Measurements from ENCODE around the gene RANBP9. TPM values are rescaled to one million over a fixed set of nuclear protein-coding genes. Genes with fewer than 3 reads are reported as not detected.
A peak's percentile ranks its signal among the peaks of the same experiment; 100 is the strongest.

The RANBP9 gene
- total RNA-seq, 2 experiments from 2014 or later = 53.3 to 56.2 TPM

DNA sequence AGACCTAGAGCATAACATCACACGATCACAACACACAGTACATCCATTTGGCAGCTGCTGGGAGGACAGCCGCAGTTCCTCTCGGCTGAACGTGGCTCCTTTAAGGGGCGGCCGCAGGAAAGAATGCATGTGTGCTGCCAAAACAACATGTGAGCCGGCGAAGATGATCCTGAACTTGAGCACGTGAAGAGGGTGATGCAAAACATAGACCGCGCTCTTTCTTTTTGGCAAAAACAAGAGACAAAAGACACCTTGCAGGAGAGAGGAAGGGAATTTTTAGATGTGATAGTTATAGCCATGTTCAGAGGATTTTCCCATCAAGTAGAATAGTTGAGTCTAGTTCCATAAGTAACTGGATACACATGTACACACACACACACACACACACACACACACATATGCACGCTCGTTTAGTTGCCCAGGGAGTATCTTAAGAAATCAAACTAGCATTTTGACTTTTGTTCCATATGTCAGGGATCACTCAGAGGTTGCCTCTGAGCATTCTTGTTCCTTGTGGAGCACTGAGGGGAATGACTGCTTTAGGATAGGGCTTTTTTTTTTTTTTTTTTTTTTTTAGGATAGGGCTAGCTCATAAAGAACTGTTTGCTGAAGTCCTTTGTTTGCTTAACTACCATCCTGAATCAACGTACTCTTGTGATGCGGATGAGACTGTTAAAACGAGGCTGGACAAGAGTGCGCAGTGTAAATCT lies 21.7 kb upstream of the RANBP9 start:
- H3K27ac Mint-ChIP-seq = no peak overlapping the region
- DNase-seq (no peak), ATAC-seq (no peak)
- H3K4me3 Mint-ChIP-seq = no peak overlapping the region
- ChIA-PET POLR2A (interaction anchor here (1.1 kb wide), 1 partner anchor 10 kb away, joined by 3 read pairs; no protein-coding TSS in a partner anchor), CTCF (no interaction called here)
- H3K27me3 Mint-ChIP-seq = peaks cover 5% of the 10 kb centered on the region
- no peaks in the 10 kb centered on the region for H3K9me3 Mint-ChIP-seq
- H3K4me1 Mint-ChIP-seq (ENCODE audit: low read depth) = peaks cover 10% of the 10 kb centered on the region
- intact Hi-C loops (cut with micrococcal nuclease) = no loop called here
- H3K36me3 Mint-ChIP-seq (ENCODE audit: low read depth) = no peaks in the 10 kb centered on the region
- TF ChIP-seq, protein P1, sequence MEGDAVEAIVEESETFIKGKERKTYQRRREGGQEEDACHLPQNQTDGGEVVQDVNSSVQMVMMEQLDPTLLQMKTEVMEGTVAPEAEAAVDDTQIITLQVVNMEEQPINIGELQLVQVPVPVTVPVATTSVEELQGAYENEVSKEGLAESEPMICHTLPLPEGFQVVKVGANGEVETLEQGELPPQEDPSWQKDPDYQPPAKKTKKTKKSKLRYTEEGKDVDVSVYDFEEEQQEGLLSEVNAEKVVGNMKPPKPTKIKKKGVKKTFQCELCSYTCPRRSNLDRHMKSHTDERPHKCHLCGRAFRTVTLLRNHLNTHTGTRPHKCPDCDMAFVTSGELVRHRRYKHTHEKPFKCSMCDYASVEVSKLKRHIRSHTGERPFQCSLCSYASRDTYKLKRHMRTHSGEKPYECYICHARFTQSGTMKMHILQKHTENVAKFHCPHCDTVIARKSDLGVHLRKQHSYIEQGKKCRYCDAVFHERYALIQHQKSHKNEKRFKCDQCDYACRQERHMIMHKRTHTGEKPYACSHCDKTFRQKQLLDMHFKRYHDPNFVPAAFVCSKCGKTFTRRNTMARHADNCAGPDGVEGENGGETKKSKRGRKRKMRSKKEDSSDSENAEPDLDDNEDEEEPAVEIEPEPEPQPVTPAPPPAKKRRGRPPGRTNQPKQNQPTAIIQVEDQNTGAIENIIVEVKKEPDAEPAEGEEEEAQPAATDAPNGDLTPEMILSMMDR (IDR thresholded peaks at IDR 0.05) = no peak

DNA sequence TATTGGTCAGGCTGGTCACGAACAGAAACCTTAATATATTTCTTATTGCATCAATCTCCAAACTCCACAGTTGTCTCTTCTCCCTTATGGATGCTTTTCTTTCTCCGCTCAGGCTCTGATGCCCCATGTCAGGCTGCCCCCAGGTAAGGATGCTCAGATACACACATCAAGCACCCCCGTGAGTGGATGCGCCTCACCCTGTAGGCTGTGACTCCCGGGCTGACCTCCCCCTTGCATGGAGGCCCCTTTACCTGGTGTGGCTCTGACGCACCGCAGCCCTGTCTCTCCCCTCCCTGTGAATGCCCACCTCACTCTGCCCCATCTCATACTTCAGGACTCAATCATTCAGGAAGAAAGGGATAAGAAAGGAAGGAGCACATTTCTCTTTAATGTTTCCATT lies 19.1 kb upstream of the RANBP9 start:
- H3K27ac Mint-ChIP-seq = no peak overlapping the region
- CTCF ChIA-PET = no interaction called here

DNA sequence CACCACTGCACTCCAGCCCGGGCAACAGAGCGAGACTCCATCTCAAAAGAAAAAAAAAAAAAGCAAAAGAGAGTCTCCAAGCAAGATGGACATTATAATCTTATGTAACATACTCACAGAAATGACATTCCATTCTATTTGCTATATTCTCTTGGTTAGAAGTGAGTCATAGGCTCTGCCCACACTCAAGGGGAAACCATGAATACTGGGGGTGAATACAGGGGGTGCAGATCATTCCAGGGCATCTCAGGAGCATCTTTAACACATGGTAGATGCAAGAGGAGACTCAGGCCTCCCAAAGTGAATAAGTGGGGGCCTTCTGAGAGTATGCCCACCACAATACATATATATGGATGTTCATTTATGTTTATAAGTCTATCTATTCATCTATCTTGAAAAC lies 18.3 kb upstream of the RANBP9 start:
- H3K9me3 Mint-ChIP-seq = no peaks in the 10 kb centered on the region
- POLR2A ChIA-PET = no interaction called here
- CTCF ChIA-PET = no interaction called here
- no peak overlapping the region for H3K27ac Mint-ChIP-seq
- ATAC-seq (no peak), DNase-seq (peak; percentile 31)
- no peaks in the 10 kb centered on the region for H3K36me3 Mint-ChIP-seq (ENCODE audit: low read depth)
- TF ChIP-seq, protein P1 (IDR thresholded peaks at IDR 0.05) = no peak
- H3K27me3 Mint-ChIP-seq = peaks cover 5% of the 10 kb centered on the region
- peaks cover 24% of the 10 kb centered on the region for H3K4me1 Mint-ChIP-seq (ENCODE audit: low read depth)
- intact Hi-C loops (cut with micrococcal nuclease) = no loop called here
- no peak overlapping the region for H3K4me3 Mint-ChIP-seq

More for the DNA sequence above, 19.1 kb upstream of the RANBP9 start:
- ATAC-seq (no peak), DNase-seq (no peak)
- H3K9me3 Mint-ChIP-seq = no peaks in the 10 kb centered on the region
- POLR2A ChIA-PET = no interaction called here
- no peak overlapping the region for H3K4me3 Mint-ChIP-seq
- no peaks in the 10 kb centered on the region for H3K36me3 Mint-ChIP-seq (ENCODE audit: low read depth)
- peaks cover 5% of the 10 kb centered on the region for H3K27me3 Mint-ChIP-seq
- TF ChIP-seq, protein P1 (IDR thresholded peaks at IDR 0.05) = no peak
- intact Hi-C loops (cut with micrococcal nuclease) = no loop called here
- peaks cover 16% of the 10 kb centered on the region for H3K4me1 Mint-ChIP-seq (ENCODE audit: low read depth)

DNA sequence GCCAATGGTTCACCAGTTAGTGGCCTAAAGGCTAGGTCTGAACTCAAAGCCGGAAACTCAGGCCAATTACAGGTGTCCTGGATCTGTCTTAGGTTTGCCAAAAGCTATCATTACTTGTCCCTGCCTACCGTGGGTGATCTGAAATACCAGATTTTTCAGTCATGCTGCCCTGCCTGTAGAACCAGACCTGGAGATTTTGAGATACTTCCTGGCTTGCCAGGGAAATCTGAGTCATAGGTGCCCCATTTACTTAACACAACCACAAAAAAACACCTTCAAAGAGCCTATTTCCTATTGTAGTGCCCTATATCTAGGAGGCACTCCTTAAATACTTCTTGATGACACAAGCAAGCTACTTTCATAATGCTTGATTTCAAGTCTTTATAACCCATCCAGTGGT lies 13.9 kb upstream of the RANBP9 start:
- peak; percentile 66 for DNase-seq
- Mint-ChIP-seq H3K36me3 (ENCODE audit: low read depth) (no peaks in the 10 kb centered on the region), H3K4me1 (ENCODE audit: low read depth) (peaks cover 45% of the 10 kb centered on the region), H3K27me3 (no peaks in the 10 kb centered on the region), H3K27ac (peak overlapping the region; percentile 83), H3K9me3 (no peaks in the 10 kb centered on the region), H3K4me3 (peak overlapping the region; percentile 29)
- ChIA-PET CTCF (interaction anchor here (1.0 to 1.1 kb wide), 3 partner anchors 61 to 150 kb away, joined by 3 read pairs; partner anchors contain the start of gene NOL7), POLR2A (interaction anchor here (1.0 to 1.5 kb wide), 3 partner anchors 8 to 37 kb away, joined by 3 to 4 read pairs (median 3); no protein-coding TSS in a partner anchor)
- TF ChIP-seq, protein P1 (IDR thresholded peaks at IDR 0.05) = no peak
- peak; percentile 81 for ATAC-seq
- intact Hi-C loops (cut with micrococcal nuclease) = no loop called here

DNA sequence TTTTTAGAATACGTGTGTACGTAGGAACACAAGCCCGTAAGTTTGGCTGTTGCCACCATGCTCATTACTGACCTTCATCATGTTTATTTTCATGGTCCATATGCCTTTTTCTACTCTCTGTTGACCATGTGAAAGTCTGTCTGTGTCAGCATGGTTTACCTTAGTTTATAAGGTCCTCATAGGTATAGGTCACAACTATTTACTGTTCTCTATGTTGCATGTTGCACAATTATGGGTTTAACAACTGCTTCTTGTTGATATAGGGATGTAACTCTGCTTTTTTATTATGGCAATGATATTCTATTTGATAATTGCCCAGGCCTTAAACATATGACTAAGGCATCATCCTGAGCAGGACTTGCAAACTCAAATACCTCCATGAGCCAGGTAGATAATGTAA lies 13.4 kb upstream of the RANBP9 start:
- Mint-ChIP-seq H3K4me3 (no peak overlapping the region), H3K36me3 (ENCODE audit: low read depth) (no peaks in the 10 kb centered on the region), H3K27ac (peak overlapping the region; percentile 83), H3K9me3 (no peaks in the 10 kb centered on the region), H3K4me1 (ENCODE audit: low read depth) (peaks cover 43% of the 10 kb centered on the region), H3K27me3 (no peaks in the 10 kb centered on the region)
- DNase-seq (no peak), ATAC-seq (no peak)
- intact Hi-C loops (cut with micrococcal nuclease) = no loop called here
- TF ChIP-seq, protein P1 (IDR thresholded peaks at IDR 0.05) = no peak
- ChIA-PET POLR2A (interaction anchor here (1.0 to 1.5 kb wide), 2 partner anchors 10 to 37 kb away, joined by 3 to 4 read pairs; no protein-coding TSS in a partner anchor), CTCF (interaction anchor here (1.0 kb wide), 1 partner anchor 150 kb away, joined by 3 read pairs; no protein-coding TSS in a partner anchor)

Data from activated CD8-positive, alpha-beta T cell treated with anti-CD3 and anti-CD28 coated beads for 36 hours (primary cell).